Memory B cell (primary cell): Measurements from ENCODE around the gene MAB21L3.

Experiments used
- ATAC-seq: fragments of 150-1000 bp; cut with Tn5 transposase; 2 replicates; pipeline ENCODE4 v1.10.0; 2021; ENCODE audit warnings: low read depth, mild to moderate bottlenecking, moderate library complexity
- DNase-seq, 2 donors: peaks; one replicate each; pipeline ENCODE4 v3.0.0; 2022; ENCODE audit warnings: low spot score in 2 of 2
- H3K27ac Mint-ChIP-seq: one replicate; pipeline ENCODE4 v1.8.0; 2022; ENCODE audit warnings: mild to moderate bottlenecking, moderate library complexity, mixed read lengths
- H3K27me3 Mint-ChIP-seq: one replicate; pipeline ENCODE4 v1.8.0; 2022; ENCODE audit warnings: mixed read lengths
- H3K36me3 Mint-ChIP-seq: one replicate; pipeline ENCODE4 v1.8.0; 2022; ENCODE audit warnings: mild to moderate bottlenecking, mixed read lengths
- H3K4me1 Mint-ChIP-seq: one replicate; pipeline ENCODE4 v1.8.0; 2022; ENCODE audit warnings: mixed read lengths
- H3K4me3 Mint-ChIP-seq: one replicate; pipeline ENCODE4 v1.8.0; 2022; ENCODE audit warnings: mild to moderate bottlenecking, moderate library complexity, mixed read lengths
- H3K9me3 Mint-ChIP-seq: one replicate; pipeline ENCODE4 v1.8.0; 2022; ENCODE audit warnings: mixed read lengths

Gene MAB21L3

GRCh38 chr1:116110567-116111523, at the start of gene MAB21L3:
MAB21L3 (plus strand) TSS chr1:116111399; CDS start chr1:116112616, 1,217 bp downstream.
- Mint-ChIP-seq H3K27ac (no peak within 1 kb of the TSS), H3K4me3 (no peak within 1 kb of the TSS), H3K9me3 (no peaks in the 10 kb centered on the region), H3K4me1 (peaks cover 5% of the 10 kb centered on the region), H3K36me3 (no peaks in the 10 kb centered on the region), H3K27me3 (peaks cover 11% of the 10 kb centered on the region)
- ATAC-seq (no peak), DNase-seq (no peak)

- Mint-ChIP-seq H3K36me3 (peaks cover 40% of the 10 kb centered on the region), H3K27ac (no peak overlapping the region), H3K4me3 (no peak overlapping the region), H3K9me3 (peaks cover 6% of the 10 kb centered on the region), H3K4me1 (no peaks in the 10 kb centered on the region), H3K27me3 (no peaks in the 10 kb centered on the region)
- ATAC-seq (no peak), DNase-seq (no peak)
These were observed 49.0 kb upstream of the MAB21L3 start for GRCh38 chr1:116062201-116062600.

GRCh38 chr1:116064616-116065015, 46.6 kb upstream of the MAB21L3 start:
- no peaks in the 10 kb centered on the region for H3K9me3 Mint-ChIP-seq
- H3K4me1 Mint-ChIP-seq = no peaks in the 10 kb centered on the region
- no peak for DNase-seq
- H3K4me3 Mint-ChIP-seq = no peak overlapping the region
- no peak for ATAC-seq
- H3K36me3 Mint-ChIP-seq = peaks cover 40% of the 10 kb centered on the region
- no peaks in the 10 kb centered on the region for H3K27me3 Mint-ChIP-seq
- H3K27ac Mint-ChIP-seq = no peak overlapping the region

GRCh38 chr1:116066868-116067565, 44.2 kb upstream of the MAB21L3 start:
- ATAC-seq (no peak), DNase-seq (no peak)
- Mint-ChIP-seq H3K36me3 (peaks cover 39% of the 10 kb centered on the region), H3K4me1 (no peaks in the 10 kb centered on the region), H3K27me3 (no peaks in the 10 kb centered on the region), H3K4me3 (no peak overlapping the region), H3K9me3 (no peaks in the 10 kb centered on the region), H3K27ac (no peak overlapping the region)

- no peak for ATAC-seq
- H3K27me3 Mint-ChIP-seq = no peaks in the 10 kb centered on the region
- H3K36me3 Mint-ChIP-seq = peaks cover 39% of the 10 kb centered on the region
These were observed 43.7 kb upstream of the MAB21L3 start for GRCh38 chr1:116067566-116067890.

GRCh38 chr1:116075575-116075974, 35.6 kb upstream of the MAB21L3 start:
- Mint-ChIP-seq H3K27ac (no peak overlapping the region), H3K36me3 (peaks cover 2% of the 10 kb centered on the region), H3K9me3 (peaks cover under 1% of the 10 kb centered on the region), H3K27me3 (no peaks in the 10 kb centered on the region), H3K4me1 (peaks cover under 1% of the 10 kb centered on the region), H3K4me3 (no peak overlapping the region)
- DNase-seq (no peak), ATAC-seq (no peak)

More at GRCh38 chr1:116067566-116067890, 43.7 kb upstream of the MAB21L3 start:
- H3K4me3 Mint-ChIP-seq = no peak overlapping the region
- H3K9me3 Mint-ChIP-seq = no peaks in the 10 kb centered on the region
- no peaks in the 10 kb centered on the region for H3K4me1 Mint-ChIP-seq
- no peak overlapping the region for H3K27ac Mint-ChIP-seq
- DNase-seq = no peak

- H3K4me1 Mint-ChIP-seq = peaks cover 4% of the 10 kb centered on the region
- H3K9me3 Mint-ChIP-seq = peaks cover 4% of the 10 kb centered on the region
These were observed 35.2 kb upstream of the MAB21L3 start for GRCh38 chr1:116075990-116076389.

GRCh38 chr1:116076831-116077230, 34.4 kb upstream of the MAB21L3 start:
- ATAC-seq = no peak

More at GRCh38 chr1:116075990-116076389, 35.2 kb upstream of the MAB21L3 start:
- DNase-seq (no peak), ATAC-seq (no peak)
- Mint-ChIP-seq H3K27me3 (no peaks in the 10 kb centered on the region), H3K36me3 (peaks cover 2% of the 10 kb centered on the region), H3K4me3 (no peak overlapping the region), H3K27ac (no peak overlapping the region)

GRCh38 chr1:116078699-116079223, 32.4 kb upstream of the MAB21L3 start:
- no peak for DNase-seq
- Mint-ChIP-seq H3K27me3 (no peaks in the 10 kb centered on the region), H3K27ac (no peak overlapping the region), H3K36me3 (peaks cover 2% of the 10 kb centered on the region), H3K9me3 (peaks cover 5% of the 10 kb centered on the region), H3K4me3 (no peak overlapping the region), H3K4me1 (peaks cover 4% of the 10 kb centered on the region)
- no peak for ATAC-seq

More at GRCh38 chr1:116076831-116077230, 34.4 kb upstream of the MAB21L3 start:
- H3K4me1 Mint-ChIP-seq = peaks cover 4% of the 10 kb centered on the region
- peaks cover under 1% of the 10 kb centered on the region for H3K36me3 Mint-ChIP-seq
- DNase-seq = no peak
- peaks cover 4% of the 10 kb centered on the region for H3K9me3 Mint-ChIP-seq
- H3K4me3 Mint-ChIP-seq = no peak overlapping the region
- H3K27ac Mint-ChIP-seq = no peak overlapping the region
- H3K27me3 Mint-ChIP-seq = no peaks in the 10 kb centered on the region

GRCh38 chr1:116087628-116088027, 23.6 kb upstream of the MAB21L3 start:
- Mint-ChIP-seq H3K36me3 (peaks cover 19% of the 10 kb centered on the region), H3K4me1 (no peaks in the 10 kb centered on the region), H3K27me3 (peaks cover 5% of the 10 kb centered on the region), H3K4me3 (no peak overlapping the region), H3K9me3 (peaks cover 17% of the 10 kb centered on the region), H3K27ac (no peak overlapping the region)
- no peak for DNase-seq
- ATAC-seq = no peak

GRCh38 chr1:116089870-116090269, 21.3 kb upstream of the MAB21L3 start:
- Mint-ChIP-seq H3K4me3 (no peak overlapping the region), H3K27me3 (peaks cover 8% of the 10 kb centered on the region), H3K36me3 (peaks cover 22% of the 10 kb centered on the region), H3K9me3 (peaks cover 18% of the 10 kb centered on the region), H3K4me1 (no peaks in the 10 kb centered on the region), H3K27ac (no peak overlapping the region)
- no peak for ATAC-seq
- DNase-seq = no peak

- DNase-seq (no peak), ATAC-seq (no peak)
- H3K27ac Mint-ChIP-seq = no peak overlapping the region
- peaks cover 23% of the 10 kb centered on the region for H3K36me3 Mint-ChIP-seq
- H3K4me3 Mint-ChIP-seq = no peak overlapping the region
- peaks cover 7% of the 10 kb centered on the region for H3K27me3 Mint-ChIP-seq
- H3K9me3 Mint-ChIP-seq = peaks cover 20% of the 10 kb centered on the region
- no peaks in the 10 kb centered on the region for H3K4me1 Mint-ChIP-seq
These were observed 20.1 kb upstream of the MAB21L3 start for GRCh38 chr1:116091083-116091482.

GRCh38 chr1:116092752-116093489, 18.3 kb upstream of the MAB21L3 start:
- Mint-ChIP-seq H3K27me3 (peaks cover 4% of the 10 kb centered on the region), H3K4me3 (no peak overlapping the region), H3K36me3 (peaks cover 24% of the 10 kb centered on the region), H3K27ac (no peak overlapping the region), H3K4me1 (no peaks in the 10 kb centered on the region), H3K9me3 (peaks cover 21% of the 10 kb centered on the region)
- DNase-seq (no peak), ATAC-seq (no peak)
